Activated naive CD4-positive, alpha-beta T cell treated with anti-CD3 and anti-CD28 coated beads, Interleukin-2, amount 50 U/mL, for 24 hours (primary cell): ENCODE data around the gene ATP1A1.

ENCODE experiments used
- H3K27ac Mint-ChIP-seq: one replicate; pipeline ENCODE4 v1.8.0; 2021; ENCODE audit warnings: mild to moderate bottlenecking, mixed read lengths
- H3K27me3 Mint-ChIP-seq: one replicate; pipeline ENCODE4 v1.8.0; 2021; ENCODE audit warnings: mixed read lengths
- H3K36me3 Mint-ChIP-seq: one replicate; pipeline ENCODE4 v1.8.0; 2021; ENCODE audit warnings: mixed read lengths
- H3K4me1 Mint-ChIP-seq: one replicate; pipeline ENCODE4 v1.8.0; 2021; ENCODE audit warnings: mixed read lengths
- H3K4me3 Mint-ChIP-seq: one replicate; pipeline ENCODE4 v1.8.0; 2021; ENCODE audit warnings: mild to moderate bottlenecking, mixed read lengths
- H3K9me3 Mint-ChIP-seq: one replicate; pipeline ENCODE4 v1.8.0; 2021; ENCODE audit warnings: mixed read lengths

The ATP1A1 gene

GRCh38 chr1:116374353-116375147 is 1.5 kb downstream of the ATP1A1 start:
- Mint-ChIP-seq H3K27me3 (no peaks in the 10 kb centered on the region), H3K4me1 (peaks cover 41% of the 10 kb centered on the region), H3K9me3 (no peaks in the 10 kb centered on the region), H3K27ac (peak overlapping the region; percentile 93), H3K4me3 (peak overlapping the region; percentile 98), H3K36me3 (peaks cover 13% of the 10 kb centered on the region)

- H3K4me1 Mint-ChIP-seq = peaks cover 48% of the 10 kb centered on the region
- H3K27ac Mint-ChIP-seq = peak overlapping the region; percentile 93
- no peaks in the 10 kb centered on the region for H3K9me3 Mint-ChIP-seq
- H3K4me3 Mint-ChIP-seq = peak overlapping the region; percentile 98
- H3K27me3 Mint-ChIP-seq = no peaks in the 10 kb centered on the region
- H3K36me3 Mint-ChIP-seq = peaks cover 13% of the 10 kb centered on the region
Measured at GRCh38 chr1:116375148-116375886, 2.3 kb downstream of the ATP1A1 start.

GRCh38 chr1:116375887-116376728 is 3.1 kb downstream of the ATP1A1 start:
- Mint-ChIP-seq H3K9me3 (no peaks in the 10 kb centered on the region), H3K4me3 (peak overlapping the region; percentile 98), H3K27ac (peak overlapping the region; percentile 93), H3K27me3 (no peaks in the 10 kb centered on the region), H3K4me1 (peaks cover 56% of the 10 kb centered on the region), H3K36me3 (peaks cover 13% of the 10 kb centered on the region)

- Mint-ChIP-seq H3K27me3 (no peaks in the 10 kb centered on the region), H3K9me3 (no peaks in the 10 kb centered on the region), H3K27ac (peak overlapping the region; percentile 93), H3K4me1 (peaks cover 62% of the 10 kb centered on the region), H3K36me3 (peaks cover 13% of the 10 kb centered on the region), H3K4me3 (peak overlapping the region; percentile 98)
Measured at GRCh38 chr1:116376729-116377086, 3.7 kb downstream of the ATP1A1 start.

GRCh38 chr1:116377541-116378529 is 4.8 kb downstream of the ATP1A1 start:
- H3K27me3 Mint-ChIP-seq = no peaks in the 10 kb centered on the region
- H3K27ac Mint-ChIP-seq = peak overlapping the region; percentile 93
- H3K4me1 Mint-ChIP-seq = peaks cover 70% of the 10 kb centered on the region
- H3K36me3 Mint-ChIP-seq = peaks cover 14% of the 10 kb centered on the region
- H3K4me3 Mint-ChIP-seq = peak overlapping the region; percentile 98
- H3K9me3 Mint-ChIP-seq = no peaks in the 10 kb centered on the region

- Mint-ChIP-seq H3K27ac (peak overlapping the region; percentile 85), H3K4me1 (peaks cover 84% of the 10 kb centered on the region), H3K4me3 (peak overlapping the region; percentile 98), H3K9me3 (no peaks in the 10 kb centered on the region), H3K27me3 (no peaks in the 10 kb centered on the region), H3K36me3 (peaks cover 16% of the 10 kb centered on the region)
Measured at GRCh38 chr1:116379057-116379630, 6.1 kb downstream of the ATP1A1 start.

GRCh38 chr1:116379674-116380498 is 6.8 kb downstream of the ATP1A1 start:
- Mint-ChIP-seq H3K36me3 (peaks cover 14% of the 10 kb centered on the region), H3K4me3 (peak overlapping the region; percentile 98), H3K27ac (peak overlapping the region; percentile 76)

GRCh38 chr1:116380499-116381242 is 7.6 kb downstream of the ATP1A1 start:
- Mint-ChIP-seq H3K9me3 (no peaks in the 10 kb centered on the region), H3K27me3 (no peaks in the 10 kb centered on the region), H3K4me3 (peak overlapping the region; percentile 28), H3K27ac (peak overlapping the region; percentile 76), H3K36me3 (peaks cover 9% of the 10 kb centered on the region), H3K4me1 (peaks cover 84% of the 10 kb centered on the region)

More at GRCh38 chr1:116379674-116380498, 6.8 kb downstream of the ATP1A1 start:
- Mint-ChIP-seq H3K9me3 (no peaks in the 10 kb centered on the region), H3K27me3 (no peaks in the 10 kb centered on the region), H3K4me1 (peaks cover 87% of the 10 kb centered on the region)

- Mint-ChIP-seq H3K9me3 (no peaks in the 10 kb centered on the region), H3K4me3 (peak overlapping the region; percentile 69), H3K36me3 (peaks cover 9% of the 10 kb centered on the region), H3K27ac (peak overlapping the region; percentile 88), H3K27me3 (no peaks in the 10 kb centered on the region), H3K4me1 (peaks cover 87% of the 10 kb centered on the region)
Measured at GRCh38 chr1:116382321-116382720, 9.3 kb downstream of the ATP1A1 start.

- Mint-ChIP-seq H3K36me3 (peaks cover 13% of the 10 kb centered on the region), H3K9me3 (no peaks in the 10 kb centered on the region), H3K27ac (peak overlapping the region; percentile 88), H3K27me3 (no peaks in the 10 kb centered on the region), H3K4me1 (peaks cover 90% of the 10 kb centered on the region), H3K4me3 (peak overlapping the region; percentile 69)
Measured at GRCh38 chr1:116382857-116383483, 9.9 kb downstream of the ATP1A1 start.

GRCh38 chr1:116386042-116386441 is 13.0 kb downstream of the ATP1A1 start:
- Mint-ChIP-seq H3K4me1 (peaks cover 88% of the 10 kb centered on the region), H3K36me3 (peaks cover 24% of the 10 kb centered on the region), H3K27me3 (no peaks in the 10 kb centered on the region), H3K9me3 (no peaks in the 10 kb centered on the region), H3K4me3 (no peak overlapping the region), H3K27ac (peak overlapping the region; percentile 23)

- Mint-ChIP-seq H3K27me3 (no peaks in the 10 kb centered on the region), H3K9me3 (no peaks in the 10 kb centered on the region), H3K4me3 (peak overlapping the region; percentile 37), H3K4me1 (peaks cover 88% of the 10 kb centered on the region), H3K36me3 (peaks cover 24% of the 10 kb centered on the region), H3K27ac (peak overlapping the region; percentile 71)
Measured at GRCh38 chr1:116387551-116387950, 14.5 kb downstream of the ATP1A1 start.

- peaks cover 27% of the 10 kb centered on the region for H3K36me3 Mint-ChIP-seq
- H3K27ac Mint-ChIP-seq = peak overlapping the region; percentile 87
- H3K9me3 Mint-ChIP-seq = no peaks in the 10 kb centered on the region
- no peak overlapping the region for H3K4me3 Mint-ChIP-seq
- H3K27me3 Mint-ChIP-seq = no peaks in the 10 kb centered on the region
- peaks cover 86% of the 10 kb centered on the region for H3K4me1 Mint-ChIP-seq
Measured at GRCh38 chr1:116388122-116388521, 15.1 kb downstream of the ATP1A1 start.
